IPS-18c (cell line): ENCODE results near the gene THAP5.
A peak's percentile ranks its signal among the peaks of the same experiment; 100 is the strongest.

ENCODE experiments used
- H3K4me3 ChIP-seq: 2 replicates; pipeline ENCODE4 v1.7.0; 2013; ENCODE audit warnings: low read depth, mild to moderate bottlenecking, low read length, moderate library complexity; ENCODE audit not compliant: insufficient read depth
- H3K9me3 ChIP-seq: one replicate; pipeline ENCODE4 v1.6.1; 2013; ENCODE audit warnings: mild to moderate bottlenecking, low read length, moderate library complexity; ENCODE audit not compliant: control insufficient read depth, insufficient read depth

The THAP5 gene

GRCh38 chr7:108589874-108590273 is 20.4 kb upstream of the THAP5 start:
- no peak overlapping the region for H3K4me3 ChIP-seq
- H3K9me3 ChIP-seq = no peaks in the 10 kb centered on the region

GRCh38 chr7:108589199-108589598 is 19.7 kb upstream of the THAP5 start:
- no peaks in the 10 kb centered on the region for H3K9me3 ChIP-seq
- no peak overlapping the region for H3K4me3 ChIP-seq

GRCh38 chr7:108586274-108586710 is 16.8 kb upstream of the THAP5 start:
- no peak overlapping the region for H3K4me3 ChIP-seq
- H3K9me3 ChIP-seq = no peaks in the 10 kb centered on the region

GRCh38 chr7:108585843-108586242 is 16.3 kb upstream of the THAP5 start:
- H3K4me3 ChIP-seq = no peak overlapping the region
- H3K9me3 ChIP-seq = no peaks in the 10 kb centered on the region

- Histone ChIP-seq H3K4me3 (no peak overlapping the region), H3K9me3 (peaks cover 7% of the 10 kb centered on the region)
Observed at GRCh38 chr7:108584211-108584610, 14.7 kb upstream of the THAP5 start.

- Histone ChIP-seq H3K9me3 (peaks cover 7% of the 10 kb centered on the region), H3K4me3 (no peak overlapping the region)
Observed at GRCh38 chr7:108581655-108582491, 12.4 kb upstream of the THAP5 start.

- no peak overlapping the region for H3K4me3 ChIP-seq
Observed at GRCh38 chr7:108580298-108580697, 10.8 kb upstream of the THAP5 start.

GRCh38 chr7:108578937-108579336 is 9.4 kb upstream of the THAP5 start:
- Histone ChIP-seq H3K9me3 (peaks cover 7% of the 10 kb centered on the region), H3K4me3 (no peak overlapping the region)

More at GRCh38 chr7:108580298-108580697, 10.8 kb upstream of the THAP5 start:
- peaks cover 7% of the 10 kb centered on the region for H3K9me3 ChIP-seq

- Histone ChIP-seq H3K4me3 (no peak overlapping the region), H3K9me3 (peaks cover 7% of the 10 kb centered on the region)
Observed at GRCh38 chr7:108576116-108576515, 6.6 kb upstream of the THAP5 start.

- H3K9me3 ChIP-seq = peaks cover 7% of the 10 kb centered on the region
- no peak overlapping the region for H3K4me3 ChIP-seq
Observed at GRCh38 chr7:108575156-108575555, 5.7 kb upstream of the THAP5 start.

- no peaks in the 10 kb centered on the region for H3K9me3 ChIP-seq
- no peak overlapping the region for H3K4me3 ChIP-seq
Observed at GRCh38 chr7:108572480-108572879, 3.0 kb upstream of the THAP5 start.

- Histone ChIP-seq H3K4me3 (peak overlapping the region; percentile 86), H3K9me3 (no peaks in the 10 kb centered on the region)
Observed at GRCh38 chr7:108570146-108570755, 745 bp upstream of the THAP5 start.

- no peaks in the 10 kb centered on the region for H3K9me3 ChIP-seq
- peak overlapping the region; percentile 54 for H3K4me3 ChIP-seq
Observed at GRCh38 chr7:108568801-108569380, 615 bp downstream of the THAP5 start.

- H3K9me3 ChIP-seq = no peaks in the 10 kb centered on the region
- H3K4me3 ChIP-seq = no peak overlapping the region
Observed at GRCh38 chr7:108565987-108566386, 3.5 kb downstream of the THAP5 start.

- Histone ChIP-seq H3K4me3 (no peak overlapping the region), H3K9me3 (peaks cover 6% of the 10 kb centered on the region)
Observed at GRCh38 chr7:108561047-108561619, 8.4 kb downstream of the THAP5 start.

GRCh38 chr7:108559253-108559652 is 10.3 kb downstream of the THAP5 start:
- H3K4me3 ChIP-seq = no peak overlapping the region

GRCh38 chr7:108557617-108558016 is 11.9 kb downstream of the THAP5 start:
- no peak overlapping the region for H3K4me3 ChIP-seq
- peaks cover 11% of the 10 kb centered on the region for H3K9me3 ChIP-seq

More at GRCh38 chr7:108559253-108559652, 10.3 kb downstream of the THAP5 start:
- peaks cover 11% of the 10 kb centered on the region for H3K9me3 ChIP-seq

GRCh38 chr7:108557191-108557590 is 12.3 kb downstream of the THAP5 start:
- H3K9me3 ChIP-seq = peaks cover 11% of the 10 kb centered on the region

More at GRCh38 chr7:108557191-108557590, 12.3 kb downstream of the THAP5 start:
- H3K4me3 ChIP-seq = 0 out of 2 replicates have a peak overlapping the region, but pooled peaks have one; percentile 5
